K562 (cell line): ENCODE results near the gene CTDSPL. TPM values are rescaled to one million over a fixed set of nuclear protein-coding genes. Genes with fewer than 3 reads are reported as not detected.

Experiments
- BCL6 ChIP-seq: fragments of 250-450 bp; sonication (Bioruptor Pico); IDR thresholded peaks from 2 replicates; pipeline ENCODE4 v1.4.0; 2020
- ETV1 ChIP-seq: fragments of 450-650 bp; conservative IDR thresholded peaks from 2 replicates; pipeline ENCODE4 v1.6.1; 2016; ENCODE audit warnings: missing genetic modification characterization, control low read depth, low read depth, missing compliant biosample characterization
- GATA2 ChIP-seq: sonication (generic); formaldehyde crosslinking; IDR thresholded peaks from 2 replicates; pipeline ENCODE4 v1.4.0; 2020; ENCODE audit warnings: mild to moderate bottlenecking, missing genetic modification reagents
- MBD2 ChIP-seq: sonication (generic); IDR thresholded peaks from 2 replicates; pipeline ENCODE4 v1.6.1; 2016; ENCODE audit warnings: low read depth, borderline replicate concordance
- POLR2A ChIP-seq: fragments of 450-650 bp; conservative IDR thresholded peaks from 2 replicates; pipeline ENCODE4 v1.6.1; 2016
- SREBF1 ChIP-seq: fragments of 150-350 bp; IDR thresholded peaks from 2 replicates; pipeline ENCODE4 v1.6.1; 2014; ENCODE audit warnings: antibody characterized with exemption, low read depth, low read length, borderline replicate concordance
- TARDBP ChIP-seq: fragments of 450-650 bp; IDR thresholded peaks from 2 replicates; pipeline ENCODE4 v1.6.1; 2016
- YBX1 ChIP-seq: fragments of 450-650 bp; IDR thresholded peaks from 2 replicates; pipeline ENCODE4 v1.7.1; 2016; ENCODE audit warnings: mild to moderate bottlenecking
- ZKSCAN1 ChIP-seq: fragments of 150-350 bp; IDR thresholded peaks from 2 replicates; pipeline ENCODE4 v1.6.1; 2016; ENCODE audit warnings: low read depth, low read length
- ZNF134 ChIP-seq: fragments of 250-450 bp; sonication (Bioruptor Pico); conservative IDR thresholded peaks from 2 replicates; pipeline ENCODE4 v1.4.0; 2020
- ZNF23 ChIP-seq: fragments of 250-450 bp; sonication (Bioruptor Pico); IDR thresholded peaks from 2 replicates; pipeline ENCODE4 v1.4.0; 2020; ENCODE audit warnings: mild to moderate bottlenecking
- ZNF274 ChIP-seq: IDR thresholded peaks from 2 replicates; pipeline ENCODE4 v1.6.1; 2011; ENCODE audit warnings: low read depth, mild to moderate bottlenecking, low read length, moderate library complexity, borderline replicate concordance
- ZNF764 ChIP-seq: fragments of 250-450 bp; sonication (Bioruptor Pico); IDR thresholded peaks from 2 replicates; pipeline ENCODE4 v1.4.0; 2020; ENCODE audit warnings: low read depth, mild to moderate bottlenecking, moderate library complexity
- ZNF79 ChIP-seq: fragments of 250-450 bp; sonication (Bioruptor Pico); IDR thresholded peaks from 2 replicates; pipeline ENCODE4 v1.4.0; 2020; ENCODE audit warnings: low read depth, mild to moderate bottlenecking, moderate library complexity
- polyA plus RNA-seq, 8 experiments: library from polyadenylated mRNA; depleted of rRNA in 4 of 8; stranded (reverse) in 5 of 8; unstranded in 3 of 8; fragments of >200 nt; fragmentation: Nextera tagmentation in 2 of 8; fragmentation: Illumina TruSeq in 1 of 8; extraction: Ambion mirVana in 2 of 8; extraction: Trizol in 1 of 8; gene quantifications; 2 replicates each; pipeline versions ENCODE4 v1.2.1 to v1.2.3, GENCODE V29; 2011 to 2014; ENCODE audit warnings: inconsistent platforms in 1 of 8, missing spikeins in 1 of 8
- total RNA-seq, 7 experiments: library from RNA; depleted of rRNA in 6 of 7; stranded (reverse); fragments of >200 nt in 6 of 7; fragmentation: Illumina TruSeq in 2 of 7; extraction: Trizol in 2 of 7; gene quantifications; 2 replicates each; pipeline versions ENCODE4 v1.2.1 to v1.2.3, GENCODE V29; 2011 to 2021; ENCODE audit warnings: low replicate concordance in 1 of 7
- TF ChIP-seq, protein P1 (sequence below), 3 experiments: fragments of 200-800 bp in 1 of 3; fragments of 250-450 bp in 1 of 3; fragments of 450-650 bp in 1 of 3; sonication (Bioruptor Pico) in 1 of 3; sonication (Bioruptor generic) in 1 of 3; formaldehyde crosslinking in 1 of 3; IDR thresholded peaks; 2 replicates each; pipeline versions ENCODE4 v1.6.1 to v1.8.0; 2016 to 2022; ENCODE audit warnings: mild to moderate bottlenecking in 2 of 3, missing genetic modification characterization in 2 of 3, missing compliant biosample characterization in 1 of 3, moderate library complexity in 1 of 3
- TF ChIP-seq, protein P2 (sequence below), 2 experiments: fragments of 450-650 bp in 1 of 2; sonication (generic) in 1 of 2; formaldehyde crosslinking in 1 of 2; IDR thresholded peaks in 1 of 2; conservative IDR thresholded peaks in 1 of 2; 2 replicates each; pipeline versions ENCODE4 v1.6.1 to v1.8.1; 2016 to 2023; ENCODE audit warnings: mild to moderate bottlenecking in 2 of 2, moderate library complexity in 2 of 2, inconsistent platforms in 1 of 2, missing genetic modification reagents in 1 of 2
- TF ChIP-seq, protein P3 (sequence below), 2 experiments: fragments of 450-650 bp; IDR thresholded peaks; 2 replicates each; pipeline ENCODE4 v1.6.1; 2016
- TF ChIP-seq, protein P4 (sequence below): sonication (generic); formaldehyde crosslinking; IDR thresholded peaks from 2 replicates; pipeline ENCODE4 v1.8.0; 2022; ENCODE audit warnings: mild to moderate bottlenecking, missing genetic modification reagents, borderline replicate concordance
- TF ChIP-seq, protein P5 (sequence below): fragments of 450-650 bp; conservative IDR thresholded peaks from 2 replicates; pipeline ENCODE4 v1.6.1; 2016; ENCODE audit warnings: missing genetic modification characterization, low read depth, mild to moderate bottlenecking, missing compliant biosample characterization, moderate library complexity

CTDSPL gene
- total and polyA plus RNA-seq, 9 of the 15 experiments (the other 6 are each of a cell fraction or from before 2014, with no cell fraction given): 5.1 to 19.3 (median 11.3) TPM

DNA sequence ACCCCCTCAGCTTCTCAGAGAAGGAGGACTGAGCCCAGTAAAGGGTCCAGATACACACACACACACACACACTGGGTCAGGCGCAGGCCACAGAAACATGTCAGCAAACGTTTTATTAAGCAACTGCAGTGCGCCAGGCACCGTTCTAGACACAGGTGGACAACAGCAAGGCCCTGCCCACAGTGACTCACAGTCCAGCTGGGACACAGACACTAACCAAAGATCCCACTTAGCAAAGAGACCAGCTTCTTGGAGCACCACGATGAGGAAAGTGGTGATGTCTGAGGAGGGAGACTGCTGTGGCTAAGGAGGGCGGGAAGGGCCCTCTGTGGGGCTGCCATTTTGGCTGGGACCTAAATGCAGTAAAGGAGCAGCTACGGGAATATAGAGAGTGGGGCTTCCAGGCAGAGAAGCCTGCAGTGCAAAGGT is 126.1 kb downstream of the CTDSPL start (continued):
- TF ChIP-seq, protein P1, sequence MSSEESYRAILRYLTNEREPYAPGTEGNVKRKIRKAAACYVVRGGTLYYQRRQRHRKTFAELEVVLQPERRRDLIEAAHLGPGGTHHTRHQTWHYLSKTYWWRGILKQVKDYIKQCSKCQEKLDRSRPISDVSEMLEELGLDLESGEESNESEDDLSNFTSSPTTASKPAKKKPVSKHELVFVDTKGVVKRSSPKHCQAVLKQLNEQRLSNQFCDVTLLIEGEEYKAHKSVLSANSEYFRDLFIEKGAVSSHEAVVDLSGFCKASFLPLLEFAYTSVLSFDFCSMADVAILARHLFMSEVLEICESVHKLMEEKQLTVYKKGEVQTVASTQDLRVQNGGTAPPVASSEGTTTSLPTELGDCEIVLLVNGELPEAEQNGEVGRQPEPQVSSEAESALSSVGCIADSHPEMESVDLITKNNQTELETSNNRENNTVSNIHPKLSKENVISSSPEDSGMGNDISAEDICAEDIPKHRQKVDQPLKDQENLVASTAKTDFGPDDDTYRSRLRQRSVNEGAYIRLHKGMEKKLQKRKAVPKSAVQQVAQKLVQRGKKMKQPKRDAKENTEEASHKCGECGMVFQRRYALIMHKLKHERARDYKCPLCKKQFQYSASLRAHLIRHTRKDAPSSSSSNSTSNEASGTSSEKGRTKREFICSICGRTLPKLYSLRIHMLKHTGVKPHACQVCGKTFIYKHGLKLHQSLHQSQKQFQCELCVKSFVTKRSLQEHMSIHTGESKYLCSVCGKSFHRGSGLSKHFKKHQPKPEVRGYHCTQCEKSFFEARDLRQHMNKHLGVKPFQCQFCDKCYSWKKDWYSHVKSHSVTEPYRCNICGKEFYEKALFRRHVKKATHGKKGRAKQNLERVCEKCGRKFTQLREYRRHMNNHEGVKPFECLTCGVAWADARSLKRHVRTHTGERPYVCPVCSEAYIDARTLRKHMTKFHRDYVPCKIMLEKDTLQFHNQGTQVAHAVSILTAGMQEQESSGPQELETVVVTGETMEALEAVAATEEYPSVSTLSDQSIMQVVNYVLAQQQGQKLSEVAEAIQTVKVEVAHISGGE (CRISPR knock-in tag; IDR thresholded peaks at IDR 0.05): no peak
- TF ChIP-seq ZNF274 (no peak), YBX1 (no peak), ZNF764 (CRISPR knock-in tag) (no peak), GATA2 (CRISPR knock-in tag) (no peak), TARDBP (no peak), ZNF79 (CRISPR knock-in tag) (no peak), BCL6 (no peak), SREBF1 (no peak), ZNF134 (CRISPR knock-in tag) (no peak), ZNF23 (no peak), POLR2A (no peak), ETV1 (tag) (no peak), ZKSCAN1 (no peak), MBD2 (no peak)
- TF ChIP-seq, protein P2, sequence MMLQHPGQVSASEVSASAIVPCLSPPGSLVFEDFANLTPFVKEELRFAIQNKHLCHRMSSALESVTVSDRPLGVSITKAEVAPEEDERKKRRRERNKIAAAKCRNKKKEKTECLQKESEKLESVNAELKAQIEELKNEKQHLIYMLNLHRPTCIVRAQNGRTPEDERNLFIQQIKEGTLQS (IDR thresholded peaks at IDR 0.05): peak; percentile 68
- TF ChIP-seq, protein P2 (CRISPR knock-in tag; conservative IDR thresholded peaks at IDR 0.05): no peak
- TF ChIP-seq, protein P3, sequence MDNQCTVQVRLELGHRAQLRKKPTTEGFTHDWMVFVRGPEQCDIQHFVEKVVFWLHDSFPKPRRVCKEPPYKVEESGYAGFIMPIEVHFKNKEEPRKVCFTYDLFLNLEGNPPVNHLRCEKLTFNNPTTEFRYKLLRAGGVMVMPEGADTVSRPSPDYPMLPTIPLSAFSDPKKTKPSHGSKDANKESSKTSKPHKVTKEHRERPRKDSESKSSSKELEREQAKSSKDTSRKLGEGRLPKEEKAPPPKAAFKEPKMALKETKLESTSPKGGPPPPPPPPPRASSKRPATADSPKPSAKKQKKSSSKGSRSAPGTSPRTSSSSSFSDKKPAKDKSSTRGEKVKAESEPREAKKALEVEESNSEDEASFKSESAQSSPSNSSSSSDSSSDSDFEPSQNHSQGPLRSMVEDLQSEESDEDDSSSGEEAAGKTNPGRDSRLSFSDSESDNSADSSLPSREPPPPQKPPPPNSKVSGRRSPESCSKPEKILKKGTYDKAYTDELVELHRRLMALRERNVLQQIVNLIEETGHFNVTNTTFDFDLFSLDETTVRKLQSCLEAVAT (IDR thresholded peaks at IDR 0.05): no peak
- TF ChIP-seq, protein P4, sequence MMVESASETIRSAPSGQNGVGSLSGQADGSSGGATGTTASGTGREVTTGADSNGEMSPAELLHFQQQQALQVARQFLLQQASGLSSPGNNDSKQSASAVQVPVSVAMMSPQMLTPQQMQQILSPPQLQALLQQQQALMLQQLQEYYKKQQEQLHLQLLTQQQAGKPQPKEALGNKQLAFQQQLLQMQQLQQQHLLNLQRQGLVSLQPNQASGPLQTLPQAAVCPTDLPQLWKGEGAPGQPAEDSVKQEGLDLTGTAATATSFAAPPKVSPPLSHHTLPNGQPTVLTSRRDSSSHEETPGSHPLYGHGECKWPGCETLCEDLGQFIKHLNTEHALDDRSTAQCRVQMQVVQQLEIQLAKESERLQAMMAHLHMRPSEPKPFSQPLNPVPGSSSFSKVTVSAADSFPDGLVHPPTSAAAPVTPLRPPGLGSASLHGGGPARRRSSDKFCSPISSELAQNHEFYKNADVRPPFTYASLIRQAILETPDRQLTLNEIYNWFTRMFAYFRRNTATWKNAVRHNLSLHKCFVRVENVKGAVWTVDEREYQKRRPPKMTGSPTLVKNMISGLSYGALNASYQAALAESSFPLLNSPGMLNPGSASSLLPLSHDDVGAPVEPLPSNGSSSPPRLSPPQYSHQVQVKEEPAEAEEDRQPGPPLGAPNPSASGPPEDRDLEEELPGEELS (CRISPR knock-in tag): 0 out of 2 replicates have a peak, but pooled peaks have one; percentile 55
- TF ChIP-seq, protein P5, sequence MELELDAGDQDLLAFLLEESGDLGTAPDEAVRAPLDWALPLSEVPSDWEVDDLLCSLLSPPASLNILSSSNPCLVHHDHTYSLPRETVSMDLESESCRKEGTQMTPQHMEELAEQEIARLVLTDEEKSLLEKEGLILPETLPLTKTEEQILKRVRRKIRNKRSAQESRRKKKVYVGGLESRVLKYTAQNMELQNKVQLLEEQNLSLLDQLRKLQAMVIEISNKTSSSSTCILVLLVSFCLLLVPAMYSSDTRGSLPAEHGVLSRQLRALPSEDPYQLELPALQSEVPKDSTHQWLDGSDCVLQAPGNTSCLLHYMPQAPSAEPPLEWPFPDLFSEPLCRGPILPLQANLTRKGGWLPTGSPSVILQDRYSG: no peak
